ENCODE data around the gene TIAL1. TPM values are rescaled to one million over a fixed set of nuclear protein-coding genes. Genes with fewer than 3 reads are reported as not detected.
"Not testable (repeated sequence)": the region's sequence is repeated elsewhere in the genome, so short reads cannot be mapped to it uniquely, and the experiment has no call there.

The TIAL1 gene
- total RNA-seq, 3 donors from 2014 or later = 73.3 to 110 (median 76.4) TPM

GRCh38 chr10:119621078-119621384 is 24.3 kb upstream of the TIAL1 start:
- intact Hi-C loops (cut with DNase I; ENCODE audit: low total_unique reads) = no loop called here
- H3K36me3 ChIP-seq = no peaks in the 10 kb centered on the region
- H3K27me3 ChIP-seq = no peaks in the 10 kb centered on the region
- H3K4me1 ChIP-seq = no peaks in the 10 kb centered on the region
- no peak overlapping the region for H3K4me3 ChIP-seq
- H3K27ac ChIP-seq = no peak overlapping the region
- TF ChIP-seq CTCF (IDR thresholded peaks at IDR 0.05) (no peak), POLR2AphosphoS5 (IDR thresholded peaks at IDR 0.05) (no peak), POLR2A (IDR thresholded peaks at IDR 0.05) (no peak)
- H3K9me3 ChIP-seq = no peaks in the 10 kb centered on the region
- DNase-seq (ENCODE audit: low spot score in 2 of 2) = no peak

- no peaks in the 10 kb centered on the region for H3K27me3 ChIP-seq
- DNase-seq (ENCODE audit: low spot score in 2 of 2) = no peak
- H3K27ac ChIP-seq = peak overlapping the region in 1 of 2 donors; percentile 38
- no peaks in the 10 kb centered on the region for H3K9me3 ChIP-seq
- TF ChIP-seq POLR2AphosphoS5 (IDR thresholded peaks at IDR 0.05) (no peak), POLR2A (IDR thresholded peaks at IDR 0.05) (no peak), CTCF (IDR thresholded peaks at IDR 0.05) (no peak)
- intact Hi-C loops (cut with DNase I; ENCODE audit: low total_unique reads) = no loop called here
- H3K4me3 ChIP-seq = no peak overlapping the region
- no peaks in the 10 kb centered on the region for H3K36me3 ChIP-seq
- H3K4me1 ChIP-seq = no peaks in the 10 kb centered on the region
Measured at GRCh38 chr10:119620241-119621077, 23.7 kb upstream of the TIAL1 start.

GRCh38 chr10:119619811-119620210 is 23.0 kb upstream of the TIAL1 start:
- intact Hi-C loops (cut with DNase I; ENCODE audit: low total_unique reads); H3K4me1 ChIP-seq; H3K9me3 ChIP-seq; H3K27me3 ChIP-seq; DNase-seq (ENCODE audit: low spot score in 2 of 2); H3K36me3 ChIP-seq; H3K4me3 ChIP-seq: not testable (repeated sequence)
- peak overlapping the region in 1 of 2 donors; percentile 38 for H3K27ac ChIP-seq

DNA sequence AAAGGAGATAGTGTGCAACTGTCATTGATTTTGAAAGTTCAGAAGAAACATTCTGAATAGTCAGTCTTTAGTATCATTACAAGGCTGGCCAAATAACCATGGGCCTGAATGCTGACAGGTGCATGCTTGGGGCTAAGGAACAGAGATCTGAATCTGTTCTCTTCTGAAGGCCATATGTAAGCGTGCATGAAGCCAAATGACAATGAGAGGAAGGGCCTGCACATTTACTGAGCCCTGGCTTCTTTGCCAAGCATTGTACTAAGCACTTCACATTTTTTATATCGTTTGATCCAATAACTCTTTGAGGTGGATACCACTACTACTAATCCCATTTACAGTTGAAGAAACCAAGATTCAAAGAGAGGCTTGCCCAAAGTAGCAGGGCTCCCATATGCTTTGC is 22.5 kb upstream of the TIAL1 start:
- no peaks in the 10 kb centered on the region for H3K27me3 ChIP-seq
- no peaks in the 10 kb centered on the region for H3K4me1 ChIP-seq
- H3K36me3 ChIP-seq = no peaks in the 10 kb centered on the region
- H3K27ac ChIP-seq = peak overlapping the region; percentile 52 to 71
- TF ChIP-seq POLR2AphosphoS5 (IDR thresholded peaks at IDR 0.05) = no peak
- TF ChIP-seq POLR2A (IDR thresholded peaks at IDR 0.05) = no peak
- TF ChIP-seq CTCF (IDR thresholded peaks at IDR 0.05) = no peak
- DNase-seq (ENCODE audit: low spot score in 2 of 2) = no peak
- no peaks in the 10 kb centered on the region for H3K9me3 ChIP-seq
- peak overlapping the region in 1 of 3 donors; percentile 48 for H3K4me3 ChIP-seq
- intact Hi-C loops (cut with DNase I; ENCODE audit: low total_unique reads) = no loop called here

- intact Hi-C loops (cut with DNase I; ENCODE audit: low total_unique reads) = no loop called here
- TF ChIP-seq POLR2A (IDR thresholded peaks at IDR 0.05) (no peak), POLR2AphosphoS5 (IDR thresholded peaks at IDR 0.05) (no peak), CTCF (IDR thresholded peaks at IDR 0.05) (no peak)
- Histone ChIP-seq H3K27me3 (no peaks in the 10 kb centered on the region), H3K4me1 (no peaks in the 10 kb centered on the region), H3K4me3 (no peak overlapping the region), H3K9me3 (no peaks in the 10 kb centered on the region), H3K27ac (no peak overlapping the region), H3K36me3 (no peaks in the 10 kb centered on the region)
- no peak for DNase-seq (ENCODE audit: low spot score in 2 of 2)
Measured at GRCh38 chr10:119616882-119617570, 20.3 kb upstream of the TIAL1 start.

All from breast epithelium (tissue), 4 donors.